HTERT RPE-1 (cell line): Measurements from ENCODE around the gene ATXN3.

Experiments
- in situ Hi-C: fragments of 300-500 bp; cut with MboI; formaldehyde crosslinking; loops from 4 replicates; pipeline ENCODE4 v1.14.3; 2020; ENCODE audit warnings: low sequenced_read_pairs

ATXN3 gene

GRCh38 chr14:92010644-92011043 is 95.7 kb downstream of the ATXN3 start:
- in situ Hi-C loops, result no loop called here

GRCh38 chr14:92009604-92010003 is 96.8 kb downstream of the ATXN3 start:
- in situ Hi-C loops, result no loop called here
